ENCODE results near the gene HOOK2. TPM values are rescaled to one million over a fixed set of nuclear protein-coding genes. Genes with fewer than 3 reads are reported as not detected.

The HOOK2 gene
- total RNA-seq, 1 experiment from 2014 or later = 11.0 TPM

- DNase-seq (ENCODE audit: low read depth) = peak; percentile 98
These were observed 18.2 kb upstream of the HOOK2 start for GRCh38 chr19:12793290-12794195.

GRCh38 chr19:12792853-12793289 lies 17.5 kb upstream of the HOOK2 start:
- DNase-seq (ENCODE audit: low read depth) = no peak

- peak; percentile 85 for DNase-seq (ENCODE audit: low read depth)
These were observed 16.9 kb upstream of the HOOK2 start for GRCh38 chr19:12792051-12792852.

- DNase-seq (ENCODE audit: low read depth) = peak; percentile 99
These were observed 16.1 kb upstream of the HOOK2 start, which contains the start of gene JUNB for GRCh38 chr19:12791345-12792050. Gene JUNB (plus strand): TSS chr19:12791486. CDS start chr19:12791772, 286 bp downstream.

- no peak for DNase-seq (ENCODE audit: low read depth)
These were observed 15.4 kb upstream of the HOOK2 start for GRCh38 chr19:12790628-12791344.

GRCh38 chr19:12789904-12790619 lies 14.7 kb upstream of the HOOK2 start:
- peak; percentile 97 for DNase-seq (ENCODE audit: low read depth)

GRCh38 chr19:12789098-12789903 lies 13.9 kb upstream of the HOOK2 start:
- peak; percentile 42 for DNase-seq (ENCODE audit: low read depth)

- DNase-seq (ENCODE audit: low read depth) = peak; percentile 87
These were observed 13.3 kb upstream of the HOOK2 start for GRCh38 chr19:12788682-12789097.

- no peak for DNase-seq (ENCODE audit: low read depth)
These were observed 12.8 kb upstream of the HOOK2 start for GRCh38 chr19:12788042-12788681.

GRCh38 chr19:12787458-12787857 lies 12.1 kb upstream of the HOOK2 start:
- no peak for DNase-seq (ENCODE audit: low read depth)

GRCh38 chr19:12786952-12787351 lies 11.6 kb upstream of the HOOK2 start:
- no peak for DNase-seq (ENCODE audit: low read depth)

GRCh38 chr19:12786141-12786870 lies 11.0 kb upstream of the HOOK2 start:
- DNase-seq (ENCODE audit: low read depth) = no peak

- no peak for DNase-seq (ENCODE audit: low read depth)
These were observed 10.2 kb upstream of the HOOK2 start for GRCh38 chr19:12785431-12786031.

- no peak for DNase-seq (ENCODE audit: low read depth)
These were observed 9.6 kb upstream of the HOOK2 start for GRCh38 chr19:12784871-12785430.

GRCh38 chr19:12784394-12784870 lies 9.1 kb upstream of the HOOK2 start:
- DNase-seq (ENCODE audit: low read depth) = no peak

GRCh38 chr19:12783849-12784393 lies 8.6 kb upstream of the HOOK2 start:
- no peak for DNase-seq (ENCODE audit: low read depth)

GRCh38 chr19:12783291-12783848 lies 8.0 kb upstream of the HOOK2 start:
- peak; percentile 50 for DNase-seq (ENCODE audit: low read depth)

Measured in Daoy (cell line).